HG03558 (cell line): Measurements from ENCODE around the gene FARP1.

Experiments used
- ATAC-seq: cut with Tn5 transposase; IDR thresholded peaks from one replicate; pipeline ENCODE4 v1.9.1; 2021; ENCODE audit warnings: moderate number of reproducible peaks; ENCODE audit not compliant: unreplicated experiment; ENCODE audit errors: extremely low read depth

Gene FARP1

GRCh38 chr13:98299235-98299965 is 156.5 kb downstream of the FARP1 start:
- no peak for ATAC-seq

GRCh38 chr13:98299966-98300350 is 157.1 kb downstream of the FARP1 start:
- no peak for ATAC-seq

- ATAC-seq, result no peak
Measured at GRCh38 chr13:98300956-98301641, 158.2 kb downstream of the FARP1 start.

DNA sequence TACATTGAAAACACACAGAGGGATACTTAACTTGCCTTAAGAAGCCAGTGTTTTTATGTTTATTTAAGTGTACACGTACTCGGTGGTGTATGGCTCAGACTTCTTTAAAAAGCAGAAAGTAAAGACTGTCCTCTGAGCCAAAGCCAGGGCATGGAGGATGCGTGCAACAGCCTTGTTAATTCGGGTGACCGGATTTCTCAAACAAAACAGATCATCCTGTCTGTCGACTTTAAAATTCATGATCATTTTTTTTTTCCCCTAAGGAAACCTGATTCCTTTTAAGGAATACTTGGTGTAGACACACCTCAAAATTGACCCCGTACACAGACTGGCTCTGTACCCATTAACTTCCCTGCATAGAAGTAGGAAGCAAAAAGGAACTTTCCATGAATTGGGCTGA is 158.8 kb downstream of the FARP1 start:
- ATAC-seq, result no peak

GRCh38 chr13:98303858-98304257 is 161.0 kb downstream of the FARP1 start:
- no peak for ATAC-seq

DNA sequence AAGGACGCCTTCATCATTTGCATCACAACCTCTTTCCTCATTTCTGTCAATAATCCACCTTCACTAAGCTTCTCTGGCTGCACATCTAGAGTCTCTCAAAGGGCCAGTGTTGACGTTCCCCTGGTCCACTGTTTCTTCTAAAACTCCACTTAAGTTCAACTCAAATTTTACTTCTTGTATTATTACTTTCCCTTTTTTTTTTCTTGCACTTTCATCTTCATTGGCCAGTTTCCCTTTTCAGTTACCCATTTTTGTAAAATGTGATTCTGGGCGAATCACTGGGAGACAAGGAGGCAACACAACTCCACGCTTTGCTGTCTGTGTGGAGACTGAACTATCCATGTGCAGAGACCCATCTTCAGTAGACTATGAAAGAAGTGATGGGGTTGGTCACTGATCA is 162.8 kb downstream of the FARP1 start:
- ATAC-seq, result no peak

GRCh38 chr13:98307463-98308085 is 164.7 kb downstream of the FARP1 start:
- ATAC-seq, result no peak

DNA sequence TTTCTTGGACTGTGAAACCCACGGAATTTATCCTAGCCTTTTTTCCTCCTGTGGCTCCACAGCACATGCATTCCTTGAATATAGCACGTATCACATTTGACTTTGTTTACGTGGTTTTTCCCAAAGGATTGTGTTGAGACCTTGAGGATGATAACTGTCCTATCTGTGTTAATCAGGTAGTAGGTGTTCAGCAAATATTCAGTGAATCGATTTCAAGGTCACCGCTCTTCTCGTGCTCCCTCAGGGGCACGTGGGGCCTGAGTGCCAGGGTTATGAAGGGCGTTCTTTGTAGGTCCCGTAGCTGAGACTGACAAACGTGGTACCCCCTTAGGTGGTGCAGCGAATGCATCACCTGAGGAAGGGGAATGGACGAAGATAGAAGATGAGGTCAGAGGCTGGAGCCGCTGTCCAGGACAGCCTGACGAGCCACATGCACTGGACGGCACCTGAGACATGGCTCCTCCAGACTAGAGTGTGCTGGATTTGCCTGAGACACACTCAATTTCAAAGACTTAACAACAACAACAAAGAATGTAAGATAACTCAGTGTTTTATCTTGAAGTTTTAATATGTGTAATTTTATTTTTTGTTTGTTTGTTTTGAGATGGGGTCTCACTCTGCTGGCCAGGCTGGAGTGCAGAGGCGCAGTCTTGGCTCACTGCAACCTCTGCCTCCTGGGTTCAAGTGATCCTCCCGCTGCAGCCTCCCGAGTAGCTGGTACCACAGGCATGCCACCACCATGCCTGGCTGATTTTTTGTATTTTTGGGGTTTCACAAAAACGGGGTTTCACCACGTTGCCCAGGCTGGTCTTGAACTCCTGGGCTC is 165.4 kb downstream of the FARP1 start:
- no peak for ATAC-seq

DNA sequence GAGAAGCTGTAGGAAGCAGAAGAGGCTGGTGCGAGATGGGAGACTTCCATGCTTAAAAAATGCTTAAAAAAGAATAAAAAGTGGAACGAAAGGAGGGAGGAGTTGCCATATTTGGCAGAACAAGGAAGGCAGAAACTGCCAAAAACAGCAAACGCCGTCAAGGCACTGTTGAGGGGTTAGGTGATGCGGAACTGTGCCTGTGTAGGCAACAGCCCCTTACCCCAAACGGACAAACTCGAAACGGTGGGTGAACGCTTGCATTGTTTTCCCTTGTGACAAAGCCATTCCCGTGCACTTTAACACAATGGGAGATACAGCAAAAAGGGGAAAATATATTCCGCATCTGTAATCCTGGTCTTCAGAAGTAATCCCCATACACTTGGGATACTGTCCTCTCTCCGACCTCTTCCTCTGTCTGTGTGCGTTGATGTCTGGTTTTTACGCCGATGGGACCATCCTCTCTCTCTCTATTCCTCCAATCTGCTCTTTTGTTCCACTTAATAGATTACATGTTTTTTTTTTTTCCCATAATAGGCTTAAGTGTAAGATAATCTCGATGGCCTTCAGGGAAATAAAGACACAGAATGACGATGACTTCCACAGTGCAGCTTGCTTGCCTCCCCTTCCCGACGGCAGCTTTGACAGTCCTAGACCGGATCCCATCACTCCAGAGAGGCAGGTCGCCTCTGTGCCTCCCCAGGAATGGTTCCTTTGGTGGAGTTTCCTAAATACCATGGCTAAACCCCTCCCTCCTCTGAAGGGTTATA is 166.9 kb downstream of the FARP1 start:
- ATAC-seq, result no peak

GRCh38 chr13:98310485-98311199 is 167.7 kb downstream of the FARP1 start:
- no peak for ATAC-seq

GRCh38 chr13:98311200-98311548 is 168.3 kb downstream of the FARP1 start:
- no peak for ATAC-seq

- no peak for ATAC-seq
Measured at GRCh38 chr13:98312606-98313005, 169.7 kb downstream of the FARP1 start.

DNA sequence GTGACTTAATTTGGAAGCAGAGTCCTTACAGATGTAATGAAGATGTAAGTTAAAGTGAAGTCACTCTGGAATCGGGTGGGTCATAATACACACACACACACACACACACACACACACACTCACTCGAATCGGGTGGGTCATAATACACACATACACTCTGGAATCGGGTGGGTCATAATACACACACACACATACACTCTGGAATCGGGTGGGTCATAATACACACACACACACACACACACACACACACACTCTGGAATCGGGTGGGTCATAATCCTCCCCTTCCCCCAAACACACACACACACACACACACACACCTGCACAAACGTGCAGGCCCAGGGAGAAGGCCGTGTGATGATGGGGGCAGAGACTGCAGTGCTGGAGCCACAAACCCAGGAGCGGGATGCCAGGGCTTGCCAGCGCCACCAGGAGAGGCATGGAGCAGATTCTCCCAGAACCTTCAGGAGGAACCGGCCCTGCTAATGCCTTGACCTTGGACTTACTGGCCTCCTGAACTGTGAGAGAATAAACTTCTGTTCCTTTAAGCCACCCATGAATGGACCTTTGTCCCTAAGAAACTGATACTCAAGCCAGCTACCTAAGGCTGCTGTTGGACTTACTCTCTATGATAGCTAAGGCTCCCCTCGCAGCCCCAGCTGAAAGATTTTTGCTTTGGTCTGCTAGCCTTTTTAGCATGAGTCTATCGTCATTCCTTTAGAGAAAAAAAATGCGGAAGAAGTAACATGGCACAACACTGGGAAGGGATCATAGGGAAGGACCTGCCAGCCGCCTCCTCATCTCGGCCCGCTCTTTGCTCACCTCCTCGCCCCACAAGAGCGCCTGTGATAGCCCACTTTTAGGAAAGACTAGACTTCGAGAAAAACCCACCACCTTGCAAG is 170.4 kb downstream of the FARP1 start:
- no peak for ATAC-seq

- ATAC-seq, result no peak
Measured at GRCh38 chr13:98313922-98314292, 171.0 kb downstream of the FARP1 start.

- no peak for ATAC-seq
Measured at GRCh38 chr13:98315466-98315865, 172.6 kb downstream of the FARP1 start.

DNA sequence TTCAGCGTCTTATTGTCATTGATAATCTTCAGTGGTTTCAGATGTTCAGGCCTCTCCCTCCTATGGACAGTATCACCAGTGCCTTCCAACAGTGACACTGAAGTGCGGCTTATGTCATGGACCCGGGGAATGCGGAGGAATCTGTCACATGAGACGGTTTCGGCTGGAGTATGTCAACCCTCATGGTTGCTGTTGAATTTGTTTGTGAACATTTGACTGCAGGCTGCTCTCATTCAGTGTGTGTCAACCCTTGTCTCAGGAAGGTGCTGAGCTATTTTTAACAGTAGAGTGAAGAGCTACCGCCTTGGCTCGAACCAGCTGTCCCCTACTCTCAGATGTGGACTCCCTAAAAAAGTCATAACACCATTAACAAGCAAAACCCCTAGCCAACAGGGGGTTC is 173.0 kb downstream of the FARP1 start:
- no peak for ATAC-seq

- ATAC-seq, result no peak
Measured at GRCh38 chr13:98317573-98318171, 174.8 kb downstream of the FARP1 start.

GRCh38 chr13:98318263-98318878 is 175.5 kb downstream of the FARP1 start:
- ATAC-seq, result no peak
